ENCODE results near the gene NDUFV1. TPM values are rescaled to one million over a fixed set of nuclear protein-coding genes. Genes with fewer than 3 reads are reported as not detected.

Gene NDUFV1
- polyA plus RNA-seq, 2 of the 4 experiments (the other 2 are of a cell fraction) = 95.1 to 163 TPM

DNA sequence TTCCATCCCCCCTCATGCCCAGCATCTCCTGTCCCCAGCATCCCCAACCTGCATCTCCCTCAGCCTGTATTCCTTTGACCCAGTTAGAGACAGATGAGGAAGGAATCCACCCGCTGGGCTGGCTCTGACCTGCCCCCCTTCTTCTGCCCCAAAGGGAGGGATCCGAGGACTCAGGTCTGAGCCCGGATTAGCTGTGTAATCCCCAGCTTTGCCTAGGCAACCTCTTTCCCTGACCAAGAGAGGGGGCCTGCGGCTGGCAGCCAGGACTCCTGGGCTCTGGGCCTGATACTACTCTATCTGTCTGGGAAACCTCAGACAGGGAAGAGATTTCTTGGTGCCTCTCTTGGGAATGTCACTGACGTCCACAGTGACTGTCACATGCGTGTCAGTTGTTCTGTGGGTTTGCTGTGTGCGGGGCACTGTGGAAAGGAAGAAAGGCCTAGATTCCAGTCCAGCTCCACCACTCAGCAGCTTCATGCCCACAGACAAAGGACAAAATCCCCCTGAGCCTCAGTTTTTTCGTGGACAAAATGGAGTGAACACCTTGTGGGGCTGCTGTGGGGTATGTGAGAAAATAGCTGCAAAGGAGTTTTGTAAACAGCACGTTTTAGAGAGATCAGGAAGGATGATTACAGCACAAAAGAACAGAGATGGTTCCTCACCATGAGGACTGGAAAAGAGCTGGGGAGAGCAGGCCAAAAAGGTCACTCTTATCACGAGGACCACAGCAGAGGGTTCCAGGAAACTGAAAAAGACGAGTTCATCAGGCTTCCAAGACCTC, 1.3 kb upstream of the NDUFV1 start (continued):
- TF ChIP-seq, protein P1, sequence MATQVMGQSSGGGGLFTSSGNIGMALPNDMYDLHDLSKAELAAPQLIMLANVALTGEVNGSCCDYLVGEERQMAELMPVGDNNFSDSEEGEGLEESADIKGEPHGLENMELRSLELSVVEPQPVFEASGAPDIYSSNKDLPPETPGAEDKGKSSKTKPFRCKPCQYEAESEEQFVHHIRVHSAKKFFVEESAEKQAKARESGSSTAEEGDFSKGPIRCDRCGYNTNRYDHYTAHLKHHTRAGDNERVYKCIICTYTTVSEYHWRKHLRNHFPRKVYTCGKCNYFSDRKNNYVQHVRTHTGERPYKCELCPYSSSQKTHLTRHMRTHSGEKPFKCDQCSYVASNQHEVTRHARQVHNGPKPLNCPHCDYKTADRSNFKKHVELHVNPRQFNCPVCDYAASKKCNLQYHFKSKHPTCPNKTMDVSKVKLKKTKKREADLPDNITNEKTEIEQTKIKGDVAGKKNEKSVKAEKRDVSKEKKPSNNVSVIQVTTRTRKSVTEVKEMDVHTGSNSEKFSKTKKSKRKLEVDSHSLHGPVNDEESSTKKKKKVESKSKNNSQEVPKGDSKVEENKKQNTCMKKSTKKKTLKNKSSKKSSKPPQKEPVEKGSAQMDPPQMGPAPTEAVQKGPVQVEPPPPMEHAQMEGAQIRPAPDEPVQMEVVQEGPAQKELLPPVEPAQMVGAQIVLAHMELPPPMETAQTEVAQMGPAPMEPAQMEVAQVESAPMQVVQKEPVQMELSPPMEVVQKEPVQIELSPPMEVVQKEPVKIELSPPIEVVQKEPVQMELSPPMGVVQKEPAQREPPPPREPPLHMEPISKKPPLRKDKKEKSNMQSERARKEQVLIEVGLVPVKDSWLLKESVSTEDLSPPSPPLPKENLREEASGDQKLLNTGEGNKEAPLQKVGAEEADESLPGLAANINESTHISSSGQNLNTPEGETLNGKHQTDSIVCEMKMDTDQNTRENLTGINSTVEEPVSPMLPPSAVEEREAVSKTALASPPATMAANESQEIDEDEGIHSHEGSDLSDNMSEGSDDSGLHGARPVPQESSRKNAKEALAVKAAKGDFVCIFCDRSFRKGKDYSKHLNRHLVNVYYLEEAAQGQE (IDR thresholded peaks at IDR 0.05) = no peak
- no peak for TF ChIP-seq HOXB13 (CRISPR knock-in tag; IDR thresholded peaks at IDR 0.05; ENCODE audit: low read depth)
- TF ChIP-seq GATA3 (IDR thresholded peaks at IDR 0.05; ENCODE audit: borderline replicate concordance) = no peak

DNA sequence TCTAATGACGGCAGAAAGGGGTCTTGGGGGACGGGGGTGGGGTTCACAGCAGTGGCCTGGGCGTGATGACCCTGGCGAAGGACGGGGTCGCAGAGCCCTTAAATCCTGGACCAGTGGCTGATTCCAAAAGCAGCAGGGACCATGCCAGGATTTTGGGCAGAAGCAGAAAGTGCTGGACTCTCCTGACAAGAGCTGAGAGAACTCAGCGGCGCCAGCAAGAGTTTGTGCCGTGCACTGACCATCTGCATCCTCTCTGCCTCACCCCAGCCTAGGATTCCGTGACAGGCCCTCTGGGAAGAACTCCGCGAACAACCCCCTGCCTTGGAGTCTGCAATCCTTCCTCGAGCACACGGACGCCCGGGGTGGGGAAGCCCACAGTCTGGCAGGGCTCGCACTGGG, 644 bp upstream of the NDUFV1 start:
- FAIRE-seq (no peak), ATAC-seq (no peak; a peak in 1 of 6 replicates), DNase-seq (ENCODE audit: low read depth in 1 of 2, low spot score in 1 of 2) (no peak)
- ChIA-PET CTCF (interaction anchor here (0.7 to 2.1 kb wide), 4 partner anchors 9 to 23 kb away, joined by 4 to 11 read pairs (median 7); partner anchors contain the start of genes GSTP1 and NUDT8), POLR2A (no interaction called here)
- Histone ChIP-seq H3K27ac (peak overlapping the region; percentile 67 to 91), H3K9me3 (no peaks in the 10 kb centered on the region), H3K4me2 (peak overlapping the region; percentile 93), H3K4me1 (peaks cover 19% of the 10 kb centered on the region), H3K4me3 (peak overlapping the region; percentile 82)
- no peak for TF ChIP-seq FOSB (CRISPR knock-in tag; IDR thresholded peaks at IDR 0.05)
- TF ChIP-seq, protein P2, sequence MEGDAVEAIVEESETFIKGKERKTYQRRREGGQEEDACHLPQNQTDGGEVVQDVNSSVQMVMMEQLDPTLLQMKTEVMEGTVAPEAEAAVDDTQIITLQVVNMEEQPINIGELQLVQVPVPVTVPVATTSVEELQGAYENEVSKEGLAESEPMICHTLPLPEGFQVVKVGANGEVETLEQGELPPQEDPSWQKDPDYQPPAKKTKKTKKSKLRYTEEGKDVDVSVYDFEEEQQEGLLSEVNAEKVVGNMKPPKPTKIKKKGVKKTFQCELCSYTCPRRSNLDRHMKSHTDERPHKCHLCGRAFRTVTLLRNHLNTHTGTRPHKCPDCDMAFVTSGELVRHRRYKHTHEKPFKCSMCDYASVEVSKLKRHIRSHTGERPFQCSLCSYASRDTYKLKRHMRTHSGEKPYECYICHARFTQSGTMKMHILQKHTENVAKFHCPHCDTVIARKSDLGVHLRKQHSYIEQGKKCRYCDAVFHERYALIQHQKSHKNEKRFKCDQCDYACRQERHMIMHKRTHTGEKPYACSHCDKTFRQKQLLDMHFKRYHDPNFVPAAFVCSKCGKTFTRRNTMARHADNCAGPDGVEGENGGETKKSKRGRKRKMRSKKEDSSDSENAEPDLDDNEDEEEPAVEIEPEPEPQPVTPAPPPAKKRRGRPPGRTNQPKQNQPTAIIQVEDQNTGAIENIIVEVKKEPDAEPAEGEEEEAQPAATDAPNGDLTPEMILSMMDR (IDR thresholded peaks at IDR 0.05) = no peak
- TF ChIP-seq, protein P3, sequence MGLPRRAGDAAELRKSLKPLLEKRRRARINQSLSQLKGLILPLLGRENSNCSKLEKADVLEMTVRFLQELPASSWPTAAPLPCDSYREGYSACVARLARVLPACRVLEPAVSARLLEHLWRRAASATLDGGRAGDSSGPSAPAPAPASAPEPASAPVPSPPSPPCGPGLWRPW (IDR thresholded peaks at IDR 0.05) = no peak
- TF ChIP-seq RCOR1 (IDR thresholded peaks at IDR 0.05; ENCODE audit: low read depth, low read length) = no peak
- TF ChIP-seq HMGXB4 (CRISPR knock-in tag; IDR thresholded peaks at IDR 0.05; ENCODE audit: borderline replicate concordance) = no peak
- no peak for TF ChIP-seq CHD2 (IDR thresholded peaks at IDR 0.05; ENCODE audit: low read length, partially characterized antibody)
- TF ChIP-seq HOXB13 (CRISPR knock-in tag; IDR thresholded peaks at IDR 0.05; ENCODE audit: low read depth) = no peak
- TF ChIP-seq FOXS1 (CRISPR knock-in tag; IDR thresholded peaks at IDR 0.05) = no peak
- 67% methylated on average over 16 of the region's 17 CpGs for WGBS (ENCODE audit: missing lambda C conversion rate)

- H3K4me1 ChIP-seq = peaks cover 19% of the 10 kb centered on the region
- peak overlapping the region; percentile 93 for H3K4me2 ChIP-seq
- no peak for ATAC-seq
- FAIRE-seq = no peak
- peak overlapping the region; percentile 82 for H3K4me3 ChIP-seq
- H3K27ac ChIP-seq = peak overlapping the region; percentile 76 to 91
- ChIA-PET CTCF (interaction anchor here (0.5 to 3.5 kb wide), 9 partner anchors 10 to 545 kb away, joined by 3 to 30 read pairs (median 5); partner anchors contain the start of genes GSTP1 and NUDT8), POLR2A (no interaction called here)
- 38% methylated on average over 9 of the region's 9 CpGs for WGBS (ENCODE audit: missing lambda C conversion rate)
- no peak for DNase-seq (ENCODE audit: low read depth in 1 of 2, low spot score in 1 of 2)
- TF ChIP-seq TP53 (CRISPR knock-in tag; IDR thresholded peaks at IDR 0.05) (no peak), ZNF302 (CRISPR knock-in tag; IDR thresholded peaks at IDR 0.05) (no peak), EHF (CRISPR knock-in tag; IDR thresholded peaks at IDR 0.05) (no peak), MYC (IDR thresholded peaks at IDR 0.05; ENCODE audit: borderline replicate concordance, low read length) (no peak)
- TF ChIP-seq, protein P1 (IDR thresholded peaks at IDR 0.05) = no peak
- TF ChIP-seq, protein P3 (IDR thresholded peaks at IDR 0.05) = no peak
- H3K9me3 ChIP-seq = no peaks in the 10 kb centered on the region
These were observed 771 bp downstream of the NDUFV1 start for GRCh38 chr11:67607507-67607906.
